ENCODE results near the gene NHEJ1.
A peak's percentile ranks its signal among the peaks of the same experiment; 100 is the strongest.

NHEJ1 gene

GRCh38 chr2:219081701-219082331 is 78.8 kb downstream of the NHEJ1 start:
- no peak overlapping the region for H3K27ac Mint-ChIP-seq

GRCh38 chr2:219081096-219081495 is 79.5 kb downstream of the NHEJ1 start:
- H3K4me1 Mint-ChIP-seq, result no peaks in the 10 kb centered on the region
- no peaks in the 10 kb centered on the region for H3K27me3 Mint-ChIP-seq
- H3K36me3 Mint-ChIP-seq (ENCODE audit: low read depth), result no peaks in the 10 kb centered on the region
- DNase-seq (no peak), ATAC-seq (no peak)
- no peak overlapping the region for H3K4me3 Mint-ChIP-seq
- H3K9me3 Mint-ChIP-seq, result no peaks in the 10 kb centered on the region
- H3K27ac Mint-ChIP-seq, result no peak overlapping the region

More at GRCh38 chr2:219081701-219082331, 78.8 kb downstream of the NHEJ1 start:
- DNase-seq, result no peak
- Mint-ChIP-seq H3K9me3 (no peaks in the 10 kb centered on the region), H3K4me1 (peaks cover under 1% of the 10 kb centered on the region), H3K4me3 (no peak overlapping the region), H3K36me3 (ENCODE audit: low read depth) (no peaks in the 10 kb centered on the region), H3K27me3 (no peaks in the 10 kb centered on the region)
- ATAC-seq, result no peak

GRCh38 chr2:219079417-219079816 is 81.2 kb downstream of the NHEJ1 start:
- Mint-ChIP-seq H3K36me3 (ENCODE audit: low read depth) (peaks cover 3% of the 10 kb centered on the region), H3K9me3 (no peaks in the 10 kb centered on the region), H3K4me1 (no peaks in the 10 kb centered on the region), H3K4me3 (no peak overlapping the region), H3K27ac (no peak overlapping the region), H3K27me3 (no peaks in the 10 kb centered on the region)
- DNase-seq (no peak), ATAC-seq (no peak)

GRCh38 chr2:219078951-219079350 is 81.7 kb downstream of the NHEJ1 start:
- Mint-ChIP-seq H3K27ac (no peak overlapping the region), H3K4me3 (no peak overlapping the region), H3K27me3 (no peaks in the 10 kb centered on the region), H3K36me3 (ENCODE audit: low read depth) (peaks cover 6% of the 10 kb centered on the region), H3K9me3 (no peaks in the 10 kb centered on the region), H3K4me1 (no peaks in the 10 kb centered on the region)
- ATAC-seq (no peak), DNase-seq (no peak)

- ATAC-seq (no peak), DNase-seq (no peak)
- Mint-ChIP-seq H3K36me3 (ENCODE audit: low read depth) (peaks cover 6% of the 10 kb centered on the region), H3K4me3 (no peak overlapping the region), H3K27me3 (no peaks in the 10 kb centered on the region), H3K9me3 (no peaks in the 10 kb centered on the region), H3K4me1 (no peaks in the 10 kb centered on the region), H3K27ac (peak overlapping the region; percentile 29)
Observed at GRCh38 chr2:219078126-219078525, 82.5 kb downstream of the NHEJ1 start.

GRCh38 chr2:219076253-219076652 is 84.4 kb downstream of the NHEJ1 start:
- no peak overlapping the region for H3K27ac Mint-ChIP-seq
- H3K27me3 Mint-ChIP-seq, result no peaks in the 10 kb centered on the region
- no peak overlapping the region for H3K4me3 Mint-ChIP-seq

GRCh38 chr2:219073413-219074129 is 87.0 kb downstream of the NHEJ1 start:
- H3K9me3 Mint-ChIP-seq, result no peaks in the 10 kb centered on the region
- no peaks in the 10 kb centered on the region for H3K4me1 Mint-ChIP-seq
- H3K27me3 Mint-ChIP-seq, result no peaks in the 10 kb centered on the region
- DNase-seq (peak; percentile 14), ATAC-seq (no peak)
- no peak overlapping the region for H3K27ac Mint-ChIP-seq
- H3K36me3 Mint-ChIP-seq (ENCODE audit: low read depth), result peaks cover 6% of the 10 kb centered on the region
- H3K4me3 Mint-ChIP-seq, result no peak overlapping the region

More at GRCh38 chr2:219076253-219076652, 84.4 kb downstream of the NHEJ1 start:
- Mint-ChIP-seq H3K9me3 (no peaks in the 10 kb centered on the region), H3K4me1 (no peaks in the 10 kb centered on the region), H3K36me3 (ENCODE audit: low read depth) (peaks cover 6% of the 10 kb centered on the region)
- ATAC-seq (no peak), DNase-seq (no peak)

- Mint-ChIP-seq H3K36me3 (ENCODE audit: low read depth) (peaks cover 6% of the 10 kb centered on the region), H3K27me3 (no peaks in the 10 kb centered on the region), H3K4me3 (no peak overlapping the region), H3K4me1 (no peaks in the 10 kb centered on the region), H3K27ac (no peak overlapping the region), H3K9me3 (no peaks in the 10 kb centered on the region)
- ATAC-seq, result no peak
- DNase-seq, result no peak
Observed at GRCh38 chr2:219072741-219073250, 87.8 kb downstream of the NHEJ1 start.

- Mint-ChIP-seq H3K27me3 (no peaks in the 10 kb centered on the region), H3K27ac (no peak overlapping the region), H3K4me1 (no peaks in the 10 kb centered on the region), H3K36me3 (ENCODE audit: low read depth) (peaks cover 6% of the 10 kb centered on the region), H3K4me3 (no peak overlapping the region), H3K9me3 (no peaks in the 10 kb centered on the region)
- ATAC-seq (no peak), DNase-seq (no peak)
Observed at GRCh38 chr2:219071131-219071816, 89.3 kb downstream of the NHEJ1 start.

GRCh38 chr2:219065484-219065883 is 95.1 kb downstream of the NHEJ1 start:
- DNase-seq (no peak), ATAC-seq (no peak)
- Mint-ChIP-seq H3K4me1 (peaks cover 2% of the 10 kb centered on the region), H3K27ac (no peak overlapping the region), H3K36me3 (ENCODE audit: low read depth) (peaks cover 2% of the 10 kb centered on the region), H3K4me3 (no peak overlapping the region), H3K27me3 (peaks cover 25% of the 10 kb centered on the region), H3K9me3 (no peaks in the 10 kb centered on the region)

- H3K4me3 Mint-ChIP-seq, result no peak overlapping the region
- ATAC-seq, result no peak
- H3K27ac Mint-ChIP-seq, result no peak overlapping the region
- H3K9me3 Mint-ChIP-seq, result no peaks in the 10 kb centered on the region
- peaks cover 20% of the 10 kb centered on the region for H3K4me1 Mint-ChIP-seq
- DNase-seq, result no peak
- H3K36me3 Mint-ChIP-seq (ENCODE audit: low read depth), result peaks cover 2% of the 10 kb centered on the region
- H3K27me3 Mint-ChIP-seq, result peaks cover 50% of the 10 kb centered on the region
Observed at GRCh38 chr2:219062081-219062480, 98.5 kb downstream of the NHEJ1 start.

- DNase-seq (peak; percentile 12), ATAC-seq (no peak)
- Mint-ChIP-seq H3K27ac (no peak within 1 kb of the TSS), H3K27me3 (peaks cover 56% of the 10 kb centered on the region), H3K4me1 (peaks cover 20% of the 10 kb centered on the region), H3K4me3 (peak within 1 kb of the TSS; percentile 33), H3K9me3 (no peaks in the 10 kb centered on the region), H3K36me3 (ENCODE audit: low read depth) (peaks cover 2% of the 10 kb centered on the region)
Observed at GRCh38 chr2:219060821-219061791, 99.5 kb downstream of the NHEJ1 start, which contains the start of gene IHH. Gene IHH (minus strand): TSS chr2:219060921. CDS start chr2:219060467, 454 bp downstream.

GRCh38 chr2:219059725-219060682 is 100.6 kb downstream of the NHEJ1 start:
- Mint-ChIP-seq H3K27ac (no peak overlapping the region), H3K27me3 (peaks cover 60% of the 10 kb centered on the region), H3K4me3 (peak overlapping the region; percentile 33), H3K9me3 (no peaks in the 10 kb centered on the region), H3K4me1 (peaks cover 20% of the 10 kb centered on the region), H3K36me3 (ENCODE audit: low read depth) (peaks cover 2% of the 10 kb centered on the region)
- ATAC-seq (no peak), DNase-seq (peak; percentile 11)

All from activated naive CD8-positive, alpha-beta T cell treated with anti-CD3 and anti-CD28 coated beads, Interleukin-2, amount 50 U/mL, for 24 hours (primary cell).